Measurements from ENCODE around the gene CELF1. TPM values are rescaled to one million over a fixed set of nuclear protein-coding genes. Genes with fewer than 3 reads are reported as not detected.

Gene CELF1
- polyA plus RNA-seq, 1 of the 3 experiments (the other 2 are of a cell fraction) = 47.5 TPM

GRCh38 chr11:47451990-47452389, 100.9 kb downstream of the CELF1 start:
- H3K4me2 ChIP-seq = no peak overlapping the region
- no peaks in the 10 kb centered on the region for H3K79me2 ChIP-seq (ENCODE audit: insufficient read depth)
- no peak overlapping the region for H2AFZ ChIP-seq (ENCODE audit: low read depth)
- ChIA-PET POLR2A (no interaction called here), CTCF (no interaction called here)
- peaks cover 0 to 11% of the 10 kb centered on the region in 2 experiments; a peak in 1 of 4 replicates for H3K4me1 ChIP-seq (ENCODE audit: control insufficient read depth in 1 of 2, insufficient read depth in 2 of 2, low read depth in 1 of 2, low read length in 1 of 2)
- H3K36me3 ChIP-seq (replicated peaks in 1 of 2; ENCODE audit: control insufficient read depth in 1 of 2, insufficient read depth in 2 of 2, low read length in 1 of 2) = no peaks in the 10 kb centered on the region
- no peaks in the 10 kb centered on the region for H4K20me1 ChIP-seq (ENCODE audit: insufficient read depth)
- H3K9me2 ChIP-seq = no peaks in the 10 kb centered on the region
- TF ChIP-seq TCF12 (IDR thresholded peaks at IDR 0.05) (no peak), NFIC (IDR thresholded peaks at IDR 0.05; ENCODE audit: borderline replicate concordance) (no peak), MXI1 (IDR thresholded peaks at IDR 0.05; ENCODE audit: low read depth, low read length) (no peak), MEF2A (IDR thresholded peaks at IDR 0.05; ENCODE audit: borderline replicate concordance, low read depth) (no peak), ELF1 (IDR thresholded peaks at IDR 0.05) (no peak)
- no peak overlapping the region for H3K9ac ChIP-seq
- peaks cover 7% of the 10 kb centered on the region for H3F3A ChIP-seq (replicated peaks; ENCODE audit: insufficient read depth)
- no peaks in the 10 kb centered on the region for H3K9me3 ChIP-seq
- 95% methylated on average over 4 of the region's 4 CpGs for WGBS (ENCODE audit: low lambda C conversion rate)
- no peak overlapping the region for H3K4me3 ChIP-seq (ENCODE audit: low read depth in 2 of 2, low read length in 1 of 2)
- H3K27ac ChIP-seq (ENCODE audit: low read depth in 2 of 2, low read length in 1 of 2) = no peak overlapping the region
- H3K27me3 ChIP-seq (ENCODE audit: insufficient read depth) = no peaks in the 10 kb centered on the region
- DNase-seq = no peak

- TF ChIP-seq YY1 (IDR thresholded peaks at IDR 0.05; ENCODE audit: low read depth) (no peak), FOXJ3 (CRISPR knock-in tag; IDR thresholded peaks at IDR 0.05) (no peak), TEAD4 (IDR thresholded peaks at IDR 0.05; ENCODE audit: borderline replicate concordance, insufficient read depth) (no peak), GATA2 (CRISPR knock-in tag; IDR thresholded peaks at IDR 0.05) (no peak), USF2 (IDR thresholded peaks at IDR 0.05; ENCODE audit: borderline replicate concordance, low read depth, low read length) (no peak), RAD21 (IDR thresholded peaks at IDR 0.05; ENCODE audit: low read length) (no peak), GABPA (IDR thresholded peaks at IDR 0.05; ENCODE audit: low read depth) (no peak)
- Histone ChIP-seq H3K27me3 (ENCODE audit: insufficient read depth) (no peaks in the 10 kb centered on the region), H3K4me3 (ENCODE audit: low read depth in 2 of 2, low read length in 1 of 2) (no peak overlapping the region), H3K79me2 (ENCODE audit: insufficient read depth) (no peaks in the 10 kb centered on the region), H3K27ac (ENCODE audit: low read depth in 2 of 2, low read length in 1 of 2) (no peak overlapping the region), H3F3A (replicated peaks; ENCODE audit: insufficient read depth) (peaks cover 7% of the 10 kb centered on the region), H3K9me3 (no peaks in the 10 kb centered on the region), H4K20me1 (ENCODE audit: insufficient read depth) (no peaks in the 10 kb centered on the region), H3K4me1 (ENCODE audit: control insufficient read depth in 1 of 2, insufficient read depth in 2 of 2, low read depth in 1 of 2, low read length in 1 of 2) (peaks cover 0 to 11% of the 10 kb centered on the region in 2 experiments; a peak in 1 of 4 replicates), H3K9me2 (no peaks in the 10 kb centered on the region), H3K4me2 (no peak overlapping the region), H2AFZ (ENCODE audit: low read depth) (no peak overlapping the region), H3K36me3 (replicated peaks in 1 of 2; ENCODE audit: control insufficient read depth in 1 of 2, insufficient read depth in 2 of 2, low read length in 1 of 2) (no peaks in the 10 kb centered on the region), H3K9ac (no peak overlapping the region)
- DNase-seq = no peak
- WGBS (ENCODE audit: low lambda C conversion rate) = 91% methylated on average over 4 of the region's 4 CpGs
- ChIA-PET CTCF (no interaction called here), POLR2A (no interaction called here)
These were observed 101.5 kb downstream of the CELF1 start for GRCh38 chr11:47451436-47451835.

GRCh38 chr11:47449541-47449940, 103.4 kb downstream of the CELF1 start:
- no peak overlapping the region for H3K27ac ChIP-seq (ENCODE audit: low read depth in 2 of 2, low read length in 1 of 2)
- no peak overlapping the region for H3K4me2 ChIP-seq
- ChIA-PET CTCF (interaction anchor here (1.0 to 2.5 kb wide), 2 partner anchors 15 to 75 kb away, joined by 3 to 6 read pairs; no protein-coding TSS in a partner anchor), POLR2A (no interaction called here)
- 79% methylated on average over 7 of the region's 8 CpGs for WGBS (ENCODE audit: low lambda C conversion rate)
- DNase-seq = peak; percentile 37
- no peaks in the 10 kb centered on the region for H3K9me2 ChIP-seq
- no peak overlapping the region for H3K9ac ChIP-seq
- no peaks in the 10 kb centered on the region for H3K9me3 ChIP-seq
- H4K20me1 ChIP-seq (ENCODE audit: insufficient read depth) = no peaks in the 10 kb centered on the region
- no peak overlapping the region for H3K4me3 ChIP-seq (ENCODE audit: low read depth in 2 of 2, low read length in 1 of 2)
- H3K79me2 ChIP-seq (ENCODE audit: insufficient read depth) = no peaks in the 10 kb centered on the region
- TF ChIP-seq NFIC (IDR thresholded peaks at IDR 0.05; ENCODE audit: borderline replicate concordance) = no peak
- TF ChIP-seq TAF1 (IDR thresholded peaks at IDR 0.05; ENCODE audit: borderline replicate concordance, low read depth, low read length) = no peak
- TF ChIP-seq MAX (IDR thresholded peaks at IDR 0.05; ENCODE audit: low read depth) = no peak
- TF ChIP-seq, protein P1, sequence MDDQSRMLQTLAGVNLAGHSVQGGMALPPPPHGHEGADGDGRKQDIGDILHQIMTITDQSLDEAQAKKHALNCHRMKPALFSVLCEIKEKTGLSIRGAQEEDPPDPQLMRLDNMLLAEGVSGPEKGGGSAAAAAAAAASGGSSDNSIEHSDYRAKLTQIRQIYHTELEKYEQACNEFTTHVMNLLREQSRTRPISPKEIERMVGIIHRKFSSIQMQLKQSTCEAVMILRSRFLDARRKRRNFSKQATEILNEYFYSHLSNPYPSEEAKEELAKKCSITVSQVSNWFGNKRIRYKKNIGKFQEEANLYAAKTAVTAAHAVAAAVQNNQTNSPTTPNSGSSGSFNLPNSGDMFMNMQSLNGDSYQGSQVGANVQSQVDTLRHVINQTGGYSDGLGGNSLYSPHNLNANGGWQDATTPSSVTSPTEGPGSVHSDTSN (IDR thresholded peaks at IDR 0.05) = no peak
- no peak for TF ChIP-seq ELF1 (IDR thresholded peaks at IDR 0.05)
- TF ChIP-seq, protein P2, sequence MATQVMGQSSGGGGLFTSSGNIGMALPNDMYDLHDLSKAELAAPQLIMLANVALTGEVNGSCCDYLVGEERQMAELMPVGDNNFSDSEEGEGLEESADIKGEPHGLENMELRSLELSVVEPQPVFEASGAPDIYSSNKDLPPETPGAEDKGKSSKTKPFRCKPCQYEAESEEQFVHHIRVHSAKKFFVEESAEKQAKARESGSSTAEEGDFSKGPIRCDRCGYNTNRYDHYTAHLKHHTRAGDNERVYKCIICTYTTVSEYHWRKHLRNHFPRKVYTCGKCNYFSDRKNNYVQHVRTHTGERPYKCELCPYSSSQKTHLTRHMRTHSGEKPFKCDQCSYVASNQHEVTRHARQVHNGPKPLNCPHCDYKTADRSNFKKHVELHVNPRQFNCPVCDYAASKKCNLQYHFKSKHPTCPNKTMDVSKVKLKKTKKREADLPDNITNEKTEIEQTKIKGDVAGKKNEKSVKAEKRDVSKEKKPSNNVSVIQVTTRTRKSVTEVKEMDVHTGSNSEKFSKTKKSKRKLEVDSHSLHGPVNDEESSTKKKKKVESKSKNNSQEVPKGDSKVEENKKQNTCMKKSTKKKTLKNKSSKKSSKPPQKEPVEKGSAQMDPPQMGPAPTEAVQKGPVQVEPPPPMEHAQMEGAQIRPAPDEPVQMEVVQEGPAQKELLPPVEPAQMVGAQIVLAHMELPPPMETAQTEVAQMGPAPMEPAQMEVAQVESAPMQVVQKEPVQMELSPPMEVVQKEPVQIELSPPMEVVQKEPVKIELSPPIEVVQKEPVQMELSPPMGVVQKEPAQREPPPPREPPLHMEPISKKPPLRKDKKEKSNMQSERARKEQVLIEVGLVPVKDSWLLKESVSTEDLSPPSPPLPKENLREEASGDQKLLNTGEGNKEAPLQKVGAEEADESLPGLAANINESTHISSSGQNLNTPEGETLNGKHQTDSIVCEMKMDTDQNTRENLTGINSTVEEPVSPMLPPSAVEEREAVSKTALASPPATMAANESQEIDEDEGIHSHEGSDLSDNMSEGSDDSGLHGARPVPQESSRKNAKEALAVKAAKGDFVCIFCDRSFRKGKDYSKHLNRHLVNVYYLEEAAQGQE (IDR thresholded peaks at IDR 0.05; ENCODE audit: low read depth, low read length) = no peak
- no peak for TF ChIP-seq RCOR1 (IDR thresholded peaks at IDR 0.05; ENCODE audit: low read length)
- TF ChIP-seq SMC3 (IDR thresholded peaks at IDR 0.05; ENCODE audit: low read depth, low read length) = no peak
- H3K4me1 ChIP-seq (ENCODE audit: control insufficient read depth in 1 of 2, insufficient read depth in 2 of 2, low read depth in 1 of 2, low read length in 1 of 2) = peaks cover 0 to 11% of the 10 kb centered on the region in 2 experiments; a peak in 1 of 4 replicates
- H3K27me3 ChIP-seq (ENCODE audit: insufficient read depth) = no peaks in the 10 kb centered on the region
- H3K36me3 ChIP-seq (replicated peaks in 1 of 2; ENCODE audit: control insufficient read depth in 1 of 2, insufficient read depth in 2 of 2, low read length in 1 of 2) = no peaks in the 10 kb centered on the region
- H3F3A ChIP-seq (replicated peaks; ENCODE audit: insufficient read depth) = peaks cover 7% of the 10 kb centered on the region
- no peak overlapping the region for H2AFZ ChIP-seq (ENCODE audit: low read depth)
